Endothelial cell of umbilical vein (primary cell): ENCODE data around the gene KIRREL1. TPM values are rescaled to one million over a fixed set of nuclear protein-coding genes. Genes with fewer than 3 reads are reported as not detected.

Source experiments
- BruUV-seq: library from RNA; stranded (reverse); fragments of 400-500 nt; replicated peaks from 2 replicates; lab custom pipeline; 2021; lab: Mats Ljungman, UMichigan
- CTCF ChIA-PET: fragments of 300-600, 350-600 bp; sonication (Branson Sonifier 250); formaldehyde crosslinking; loops from one replicate; lab custom pipeline; 2021; ENCODE audit warnings: antibody characterized with exemption, inconsistent platforms; lab: Charles Lee
- POLR2A ChIA-PET: fragments of 300-600, 350-600 bp; sonication (Branson Sonifier 250); formaldehyde crosslinking; loops from one replicate; lab custom pipeline; 2021; ENCODE audit warnings: antibody characterized with exemption, inconsistent platforms; lab: Charles Lee
- DNase-seq: peaks from one replicate; pipeline ENCODE4 v3.0.0-alpha.2; 2011; ENCODE audit warnings: low read depth, low spot score
- FAIRE-seq: peaks from 2 replicates; lab custom pipeline; 2011; peaks lifted over from hg19 to GRCh38; lab: Jason Lieb, UNC
- H2AFZ ChIP-seq: 2 replicates; pipeline ENCODE4 v1.6.0; 2012; ENCODE audit warnings: low read depth, low read length, control low read depth, inconsistent platforms
- H3K27ac ChIP-seq: 2 replicates; pipeline ENCODE4 v1.5.1; 2011; ENCODE audit warnings: low read depth, mild to moderate bottlenecking, control low read depth, low read length, moderate library complexity; ENCODE audit not compliant: insufficient read depth
- H3K27me3 ChIP-seq, 2 experiments: 2 replicates each; pipeline versions ENCODE4 v1.6.0 to v1.6.1; 2011; ENCODE audit warnings: low read length in 2 of 2, mixed read lengths in 1 of 2; ENCODE audit not compliant: control insufficient read depth in 2 of 2, insufficient read depth in 2 of 2
- H3K36me3 ChIP-seq, 2 experiments: 2 replicates in 1 of 2; 3 replicates in 1 of 2; pipeline ENCODE4 v1.5.1; 2011; ENCODE audit warnings: low read length in 2 of 2, mild to moderate bottlenecking in 1 of 2, moderate library complexity in 1 of 2; ENCODE audit not compliant: control insufficient read depth in 2 of 2, insufficient read depth in 2 of 2; ENCODE audit errors: extremely low read depth in 1 of 2
- H3K4me1 ChIP-seq: 3 replicates; pipeline ENCODE4 v1.5.1; 2011; ENCODE audit warnings: mild to moderate bottlenecking, low read length; ENCODE audit not compliant: control insufficient read depth, insufficient read depth; ENCODE audit errors: extremely low read depth
- H3K4me2 ChIP-seq: 2 replicates; pipeline ENCODE4 v1.6.1; 2011; ENCODE audit warnings: low read length, control low read depth, mixed read lengths; ENCODE audit not compliant: insufficient read depth
- H3K4me3 ChIP-seq, 3 experiments: fragments of 200-600 bp in 1 of 3; sonication (generic), shearing (Covaris generic) in 1 of 3; replicated peaks in 1 of 3; 2 replicates each; pipeline ENCODE4 v1.5.1; 2011 to 2016; ENCODE audit warnings: control low read depth in 3 of 3, low read length in 3 of 3, mild to moderate bottlenecking in 2 of 3, inconsistent platforms in 1 of 3, low read depth in 1 of 3, moderate library complexity in 1 of 3; ENCODE audit not compliant: insufficient read depth in 1 of 3
- H3K79me2 ChIP-seq: 2 replicates; pipeline ENCODE4 v1.6.0; 2012; ENCODE audit warnings: low read length, inconsistent platforms; ENCODE audit not compliant: control insufficient read depth, insufficient read depth
- H3K9ac ChIP-seq: replicated peaks from 2 replicates; pipeline ENCODE3; 2011; ENCODE audit warnings: low read length, control low read depth; ENCODE audit not compliant: insufficient read depth; ENCODE audit errors: extremely low read depth
- H3K9me1 ChIP-seq: replicated peaks from 3 replicates; pipeline ENCODE4 v1.6.0; 2011; ENCODE audit warnings: mild to moderate bottlenecking, low read length; ENCODE audit not compliant: control insufficient read depth, insufficient read depth; ENCODE audit errors: extremely low read depth
- H3K9me3 ChIP-seq: replicated peaks from 2 replicates; pipeline ENCODE4 v1.5.1; 2012; ENCODE audit warnings: low read length, inconsistent platforms; ENCODE audit not compliant: control insufficient read depth, insufficient read depth
- H4K20me1 ChIP-seq: replicated peaks from 2 replicates; pipeline ENCODE3; 2011; ENCODE audit warnings: mild to moderate bottlenecking, low read length; ENCODE audit not compliant: control insufficient read depth, insufficient read depth; ENCODE audit errors: extremely low read depth
- EZH2 ChIP-seq: IDR thresholded peaks from 2 replicates; pipeline ENCODE4 v1.6.1; 2012; ENCODE audit warnings: borderline replicate concordance, low read depth, mild to moderate bottlenecking, moderate library complexity, low read length, inconsistent platforms; ENCODE audit not compliant: severe bottlenecking
- GATA2 ChIP-seq: IDR thresholded peaks from 2 replicates; pipeline ENCODE4 v1.7.0; 2011; ENCODE audit warnings: low read depth, mild to moderate bottlenecking, moderate library complexity, mixed read lengths, low read length; ENCODE audit not compliant: insufficient read length, insufficient read depth
- JUN ChIP-seq: IDR thresholded peaks from 2 replicates; pipeline ENCODE4 v1.6.1; 2011; ENCODE audit warnings: borderline replicate concordance, low read depth; ENCODE audit not compliant: insufficient read length, insufficient read depth
- POLR2AphosphoS5 ChIP-seq: IDR thresholded peaks from 2 replicates; pipeline ENCODE4 v1.6.1; 2012; ENCODE audit warnings: low read depth, mild to moderate bottlenecking, control low read depth, low read length, moderate library complexity; ENCODE audit not compliant: insufficient read depth
- dilution Hi-C: fragments of 300-500 bp; cut with MboI; formaldehyde crosslinking; loops from one replicate; pipeline ENCODE4 v1.15.0; 2019; ENCODE audit warnings: low sequenced_read_pairs; ENCODE audit not compliant: extremely low pct_ligation_motif_present
- intact Hi-C: fragments of 100-400 bp; cut with micrococcal nuclease; formaldehyde crosslinking; loops from one replicate; pipeline ENCODE4 v1.10.0; 2022
- polyA plus RNA-seq, 4 experiments: library from polyadenylated mRNA; depleted of rRNA in 3 of 4; stranded (reverse) in 3 of 4; unstranded in 1 of 4; fragments of >200 nt; gene quantifications; 2 replicates each; pipeline versions ENCODE4 v1.2.1 to v1.2.3, GENCODE V29; 2011 to 2012; ENCODE audit warnings: missing spikeins in 1 of 4
- total RNA-seq: library from RNA; stranded (reverse); gene quantifications from 2 replicates; pipeline ENCODE4 v1.2.3, GENCODE V29; 2021

KIRREL1 gene
- total and polyA plus RNA-seq, 2 donors (not counting 3 experiments of a cell fraction or from before 2014, with no cell fraction given), result 35.6 to 57.6 TPM

- Histone ChIP-seq H3K9ac (peak overlapping the region; percentile 49), H3K9me1 (no peaks in the 10 kb centered on the region), H3K4me2 (peak overlapping the region; percentile 97), H3K36me3 (peaks cover 0 to 3% of the 10 kb centered on the region in 2 experiments), H3K27ac (peak overlapping the region; percentile 23), H3K27me3 (peaks cover 0 to 1% of the 10 kb centered on the region in 2 experiments), H2AFZ (peak overlapping the region; percentile 42), H3K4me1 (peaks cover 19% of the 10 kb centered on the region), H3K79me2 (peaks cover 55% of the 10 kb centered on the region), H3K9me3 (no peaks in the 10 kb centered on the region), H3K4me3 (peak overlapping the region; percentile 20 to 87 (median 77)), H4K20me1 (no peaks in the 10 kb centered on the region)
- TSS peak; percentile 24 for BruUV-seq
- intact Hi-C loops, result loop anchor here (1.0 to 2.0 kb wide), 2 partner anchors 14 to 24 kb away; no protein-coding TSS in a partner anchor
- DNase-seq (peak; percentile 51), FAIRE-seq (peak; percentile 71)
- dilution Hi-C loops, result no loop called here
- CTCF ChIA-PET, result interaction anchor here (1.0 to 11.5 kb wide), 16 partner anchors 10 to 123 kb away, joined by 3 to 460 read pairs (median 7); no protein-coding TSS in a partner anchor
- TF ChIP-seq JUN (no peak), EZH2 (no peak), GATA2 (no peak), POLR2AphosphoS5 (no peak)
- POLR2A ChIA-PET, result interaction anchor here (0.9 to 1.6 kb wide), 2 partner anchors 16 to 43 kb away, joined by 3 read pairs; no protein-coding TSS in a partner anchor
These were observed 1.5 kb downstream of the KIRREL1 start for GRCh38 chr1:157994704-157995582.
